HG02938 (cell line): ENCODE results near the gene NBAS.

Source experiments
- ATAC-seq: cut with Tn5 transposase; IDR thresholded peaks from one replicate; pipeline ENCODE4 v1.9.1; 2021; ENCODE audit warnings: mild to moderate bottlenecking, moderate library complexity; ENCODE audit not compliant: unreplicated experiment

NBAS gene

GRCh38 chr2:15591692-15592463, 30.7 kb upstream of the NBAS start, which contains the start of gene DDX1:
DDX1 (plus strand) TSS chr2:15591868; CDS start chr2:15591934, 66 bp downstream.
- peak; percentile 88 for ATAC-seq

GRCh38 chr2:15591373-15591691, 30.2 kb upstream of the NBAS start:
- no peak for ATAC-seq

- no peak for ATAC-seq
Observed at GRCh38 chr2:15588329-15588919, 27.3 kb upstream of the NBAS start.

- ATAC-seq = no peak
Observed at GRCh38 chr2:15584767-15585469, 23.8 kb upstream of the NBAS start.

GRCh38 chr2:15584316-15584715, 23.2 kb upstream of the NBAS start:
- ATAC-seq = no peak

GRCh38 chr2:15583826-15584225, 22.7 kb upstream of the NBAS start:
- no peak for ATAC-seq

- no peak for ATAC-seq
Observed at GRCh38 chr2:15582710-15583357, 21.7 kb upstream of the NBAS start.

- no peak for ATAC-seq
Observed at GRCh38 chr2:15580451-15580850, 19.3 kb upstream of the NBAS start.

GRCh38 chr2:15579641-15580040, 18.5 kb upstream of the NBAS start:
- ATAC-seq = no peak

GRCh38 chr2:15577071-15577735, 16.1 kb upstream of the NBAS start:
- peak; percentile 92 for ATAC-seq

- no peak for ATAC-seq
Observed at GRCh38 chr2:15571729-15572128, 10.6 kb upstream of the NBAS start.

GRCh38 chr2:15570104-15570503, 9.0 kb upstream of the NBAS start:
- ATAC-seq = no peak

GRCh38 chr2:15568874-15569273, 7.7 kb upstream of the NBAS start:
- no peak for ATAC-seq

- no peak for ATAC-seq
Observed at GRCh38 chr2:15566912-15567311, 5.8 kb upstream of the NBAS start.

GRCh38 chr2:15565994-15566671, 5.0 kb upstream of the NBAS start:
- no peak for ATAC-seq

GRCh38 chr2:15565392-15565791, 4.3 kb upstream of the NBAS start:
- no peak for ATAC-seq

GRCh38 chr2:15563227-15564100, 2.3 kb upstream of the NBAS start:
- no peak for ATAC-seq

- ATAC-seq = no peak
Observed at GRCh38 chr2:15562354-15563031, 1.4 kb upstream of the NBAS start.
